CD4-positive, alpha-beta T cell treated with Interleukin-4 for 1 hour (primary cell): ENCODE data around the gene NGF.

Source experiments
- DNase-seq, 2 donors: peaks; one replicate each; pipeline ENCODE4 v3.0.0-alpha.2; 2020 to 2022

NGF gene

DNA sequence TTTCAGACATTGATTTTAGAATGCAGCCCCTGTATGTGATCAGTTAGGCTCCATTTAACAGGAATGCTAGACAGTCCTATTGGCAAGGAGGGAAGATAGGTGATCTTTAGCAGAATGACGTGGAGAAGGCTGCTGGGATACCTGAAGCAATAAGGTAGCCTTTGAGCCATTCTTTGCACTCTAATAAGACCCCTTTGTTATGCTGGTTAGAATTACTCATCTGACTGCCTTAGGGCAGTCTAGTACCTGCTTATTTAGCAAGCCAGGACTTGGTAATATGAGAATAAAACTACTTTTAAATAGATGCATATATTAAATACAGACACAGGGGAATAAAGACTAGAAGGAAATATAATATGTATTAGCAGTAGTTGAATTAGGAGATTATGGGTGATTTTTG is 29.1 kb downstream of the NGF start:
- no peak for DNase-seq

DNA sequence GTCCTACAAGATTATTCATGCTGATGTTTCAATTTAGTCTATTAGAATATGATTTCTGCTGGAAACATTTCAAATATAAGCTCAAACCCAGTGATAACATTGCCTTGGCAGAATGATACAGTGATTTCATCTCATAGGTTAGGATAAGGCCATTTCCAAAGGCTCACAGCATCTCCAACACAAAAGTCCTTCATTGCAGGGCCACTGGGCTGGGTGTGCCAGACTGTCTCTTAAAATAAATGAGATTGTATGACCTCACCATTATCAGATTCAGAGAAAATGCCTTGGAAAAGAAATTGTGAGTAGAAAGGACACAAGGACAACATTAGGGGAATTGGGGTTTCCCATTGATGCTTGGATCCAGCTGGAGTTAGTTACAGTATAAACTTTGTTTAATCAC is 30.4 kb downstream of the NGF start:
- DNase-seq: no peak

DNA sequence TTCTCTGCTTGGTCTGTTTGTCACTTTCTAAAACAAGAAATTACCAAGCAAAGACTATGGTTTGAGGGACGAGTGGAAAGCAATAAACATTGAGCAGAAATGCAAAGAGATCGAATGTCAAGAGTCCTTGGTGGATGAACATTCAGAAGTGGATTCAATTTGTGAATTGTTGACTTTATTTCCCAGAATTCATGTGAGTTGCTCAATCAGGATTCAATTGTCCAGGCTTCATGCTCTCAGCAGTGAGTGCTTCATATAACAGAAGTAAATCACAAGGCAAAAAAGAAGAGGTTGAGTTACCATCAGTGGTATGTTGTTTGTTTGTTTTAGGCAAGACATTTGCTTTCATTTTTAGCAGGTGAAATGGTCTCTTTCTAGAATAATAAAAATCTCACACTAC is 31.9 kb downstream of the NGF start:
- DNase-seq: no peak

DNA sequence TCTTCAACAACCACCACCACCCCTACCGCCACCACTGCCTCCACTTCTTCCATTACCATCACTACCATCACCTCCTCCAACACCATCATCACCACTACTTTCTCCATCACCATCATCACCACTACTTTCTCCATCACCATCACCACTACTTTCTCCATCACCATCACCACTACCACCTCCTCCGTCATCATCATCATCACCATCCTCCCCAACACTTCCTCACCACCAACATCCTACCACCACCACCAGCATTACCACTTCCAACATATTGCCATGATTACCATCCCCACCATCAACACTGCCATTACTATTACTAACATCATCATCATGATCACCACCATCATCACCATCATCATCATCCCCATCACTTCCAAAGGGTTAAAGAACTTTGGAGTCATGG is 34.7 kb downstream of the NGF start:
- DNase-seq: no peak

DNA sequence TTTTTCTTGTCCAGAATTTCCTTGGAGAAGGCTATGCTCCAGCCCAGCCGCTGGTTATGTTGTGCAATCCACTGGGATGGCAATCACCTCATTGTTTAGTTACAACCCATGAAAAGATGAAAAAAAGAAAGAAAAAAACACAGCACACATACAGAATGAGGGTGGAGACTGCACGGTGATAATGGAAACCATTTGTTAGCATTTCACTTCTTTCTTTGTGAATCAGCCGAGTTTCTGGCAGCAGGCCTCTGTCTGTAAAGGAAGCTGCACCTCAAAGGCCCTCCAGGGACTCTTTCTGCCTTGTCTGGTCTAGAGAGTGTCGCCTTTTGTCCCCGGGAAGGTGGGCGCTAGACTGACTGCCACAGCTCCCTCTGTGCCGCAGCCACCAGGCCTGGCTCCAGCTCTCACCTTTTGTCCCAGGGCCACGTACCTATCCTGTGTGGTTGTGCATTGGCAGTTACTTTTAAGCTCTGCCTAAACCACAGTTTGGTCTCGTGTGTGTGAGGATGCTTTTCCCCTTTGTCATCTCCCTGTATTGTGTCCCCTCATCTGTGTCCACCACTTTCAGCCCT is 35.6 kb downstream of the NGF start:
- DNase-seq: no peak

DNA sequence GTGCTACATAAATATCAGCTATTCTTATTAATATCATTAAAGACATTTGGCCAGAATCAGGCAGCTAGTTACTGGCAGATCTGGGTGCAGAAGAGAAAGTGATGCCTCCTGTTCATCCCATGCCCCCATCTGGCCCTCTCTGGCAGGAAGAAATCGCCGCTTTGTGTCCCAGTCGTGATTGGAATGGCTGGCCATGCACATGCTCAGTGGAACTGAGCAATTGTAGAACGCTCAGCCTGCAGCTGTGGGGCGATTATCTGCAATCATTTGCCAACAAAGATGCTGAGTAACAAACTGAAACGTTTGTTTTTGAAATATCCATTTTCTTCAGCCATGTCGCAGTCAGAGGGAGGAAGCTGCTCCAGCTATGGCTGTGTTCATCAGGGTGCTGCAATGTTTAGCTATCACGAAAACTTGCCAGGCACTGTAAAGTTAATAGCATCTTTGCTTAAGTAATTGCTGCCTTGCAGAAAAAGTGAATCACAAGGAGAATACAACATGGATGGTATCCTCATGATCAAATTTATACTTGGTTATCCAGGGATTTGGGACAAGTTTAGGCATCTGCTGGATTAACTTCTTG is 36.5 kb downstream of the NGF start:
- no peak for DNase-seq

DNA sequence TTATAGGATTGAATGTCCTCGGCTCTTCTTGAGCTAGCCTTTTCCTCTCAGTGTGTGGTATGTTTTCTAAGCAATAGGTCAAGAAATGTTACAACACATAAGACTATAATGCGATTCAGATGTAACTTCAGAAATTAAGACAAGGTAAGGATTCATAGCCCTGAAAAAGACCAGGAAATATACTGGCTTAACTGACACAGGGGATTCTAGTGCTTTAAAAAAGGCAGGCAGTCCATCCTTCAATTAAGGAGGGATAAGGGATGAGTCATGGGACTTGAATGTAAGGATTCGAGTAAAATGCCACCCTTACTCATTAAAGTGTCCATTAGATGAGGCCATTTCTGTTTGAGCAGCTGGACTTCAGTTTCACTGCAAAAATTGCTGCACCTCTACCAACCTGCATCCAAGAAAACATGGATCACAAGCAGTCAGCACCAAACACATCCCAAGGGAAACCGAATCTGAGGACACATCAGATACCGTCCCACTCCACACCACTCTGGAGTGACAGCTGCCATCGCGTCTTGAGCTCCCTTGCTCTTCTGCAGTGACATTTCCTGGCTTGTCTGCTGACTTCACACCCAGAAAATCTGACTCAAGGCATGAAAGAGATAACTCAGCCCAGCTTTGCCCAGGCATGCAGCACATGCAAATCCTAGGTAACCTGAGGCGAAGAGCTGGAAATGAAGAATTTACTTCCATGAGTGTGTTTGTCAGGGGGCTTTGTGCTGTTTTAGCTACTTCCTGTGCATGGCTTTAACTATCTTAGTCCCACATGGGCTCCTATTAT is 37.8 kb downstream of the NGF start:
- DNase-seq: no peak

DNA sequence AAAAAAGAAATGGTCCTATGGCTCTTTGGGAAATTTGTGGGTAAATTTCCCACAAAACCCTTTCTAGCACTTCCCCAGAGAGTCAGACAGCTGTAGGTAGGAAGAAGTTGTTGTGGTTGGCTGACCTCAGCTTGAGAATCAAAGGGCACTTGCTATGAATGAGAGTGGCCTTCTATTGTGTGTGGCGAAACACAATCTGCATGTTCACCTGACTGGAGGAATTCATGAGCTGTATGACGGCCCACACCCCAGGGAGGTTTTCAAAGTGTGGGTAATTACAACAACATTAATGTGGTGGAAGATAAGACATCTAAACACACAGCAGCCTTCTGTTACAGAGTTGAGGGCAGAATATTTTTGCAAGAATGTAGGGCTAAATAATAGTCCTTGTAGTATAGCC is 38.8 kb downstream of the NGF start:
- no peak for DNase-seq

DNA sequence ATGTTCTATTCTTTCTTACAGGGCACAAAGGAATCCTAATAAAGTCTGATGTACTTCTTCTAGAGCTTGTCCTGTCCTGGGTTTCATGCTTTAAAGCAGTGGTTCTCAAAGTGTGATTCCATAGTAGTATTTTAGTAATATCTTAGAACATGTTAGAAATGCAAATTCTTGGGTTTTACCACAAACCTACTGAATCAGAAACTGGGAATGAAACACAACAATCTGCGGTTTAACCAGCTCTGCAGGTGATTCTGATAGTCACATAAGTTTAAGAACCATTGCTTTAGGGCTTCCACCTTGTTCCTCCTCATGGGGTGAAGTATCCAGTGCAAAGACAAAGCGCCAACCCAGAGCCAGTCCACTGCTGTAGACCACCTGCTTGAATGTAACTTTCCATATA is 41.1 kb downstream of the NGF start:
- DNase-seq: no peak

DNA sequence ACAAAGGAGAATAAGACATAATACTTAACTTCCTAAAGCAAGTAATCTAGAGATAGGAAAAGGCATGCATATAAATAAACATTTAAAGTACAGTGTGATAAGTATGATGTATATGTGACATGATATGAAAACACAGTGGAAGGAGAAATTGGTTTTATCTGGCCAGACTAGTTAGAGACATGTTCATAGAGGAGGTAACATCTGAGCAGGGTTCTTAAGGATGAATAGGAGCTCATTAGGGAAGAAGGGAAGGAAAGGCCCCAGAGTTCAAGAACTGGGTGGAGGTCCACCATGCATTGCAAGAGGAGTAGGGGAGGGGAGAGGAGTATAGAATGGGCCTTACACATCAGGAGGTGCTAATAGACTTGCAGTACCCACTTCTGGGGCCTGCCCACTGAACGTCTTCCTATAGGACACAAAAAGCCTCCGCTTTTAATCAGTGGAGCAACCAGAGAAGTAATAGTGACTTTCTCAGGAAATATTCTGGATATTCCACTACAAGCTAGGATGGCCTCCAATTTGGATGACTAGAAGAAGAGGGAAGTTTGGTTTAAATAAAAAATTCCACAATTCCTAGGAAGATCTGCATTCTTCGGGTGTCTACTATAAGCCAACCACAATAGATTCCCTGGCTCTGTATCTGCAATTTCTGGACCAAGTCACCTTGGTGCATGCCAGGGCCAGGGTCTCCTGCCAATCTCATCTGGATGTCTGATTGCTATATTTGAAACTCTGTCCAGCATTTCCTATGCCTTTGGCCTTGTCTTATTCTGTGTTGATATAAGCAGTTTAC is 41.9 kb downstream of the NGF start:
- DNase-seq: no peak

DNA sequence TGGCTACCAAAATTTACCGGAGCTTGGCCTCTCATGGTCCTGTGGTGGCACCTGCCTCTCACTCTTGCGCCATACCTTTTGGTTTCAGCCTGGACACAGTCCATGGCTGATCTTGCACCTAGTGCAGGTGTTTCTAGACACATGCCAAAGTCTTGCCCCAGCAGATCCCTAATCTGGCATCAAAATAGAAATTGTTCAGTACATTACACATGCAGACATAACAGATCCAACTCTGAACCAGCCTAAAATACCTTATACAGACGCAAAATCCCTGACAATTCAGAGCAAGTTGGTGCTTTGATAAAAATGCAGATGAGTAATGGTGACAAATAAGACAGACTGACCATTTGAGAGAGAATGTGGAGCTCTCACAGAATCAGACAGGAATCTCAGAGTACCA is 44.1 kb downstream of the NGF start:
- no peak for DNase-seq

DNA sequence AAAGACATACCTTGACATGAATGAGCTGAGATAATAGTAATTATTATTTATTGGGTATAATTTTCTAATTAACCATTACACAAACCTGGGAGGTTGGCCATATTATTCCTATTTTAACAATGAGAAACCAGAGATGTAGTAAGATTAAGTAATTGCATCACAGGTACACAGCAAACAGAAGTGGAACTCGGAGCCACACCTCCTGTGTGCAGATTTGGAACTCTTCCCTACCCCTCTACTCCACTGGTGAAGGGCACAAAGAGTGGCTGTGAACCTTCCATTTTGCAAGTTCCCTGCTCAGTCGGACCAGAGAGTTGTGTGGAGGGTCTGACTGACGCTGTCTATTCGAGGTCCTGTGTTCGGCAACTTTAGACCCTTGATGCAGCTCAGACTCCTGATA is 45.0 kb downstream of the NGF start:
- DNase-seq: no peak

DNA sequence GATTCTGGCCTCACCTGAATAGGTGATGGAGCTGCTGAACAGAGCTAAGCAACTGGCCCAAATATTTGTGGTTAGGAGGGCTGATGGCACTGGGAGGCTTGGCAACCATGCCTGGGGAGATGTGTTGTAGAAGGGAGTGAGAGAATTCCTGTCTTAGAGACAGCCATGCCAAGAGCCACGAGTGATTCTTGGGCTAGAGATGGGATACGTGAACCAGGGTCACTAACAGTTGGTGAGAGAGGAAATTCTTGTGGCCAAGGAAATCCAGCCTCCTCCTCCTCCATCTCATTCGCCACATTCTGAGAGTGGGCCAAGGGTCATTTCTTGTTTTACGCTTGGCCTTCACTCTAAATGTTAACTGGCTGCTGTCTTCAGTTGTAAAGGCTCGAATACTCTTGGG is 46.3 kb downstream of the NGF start:
- no peak for DNase-seq

DNA sequence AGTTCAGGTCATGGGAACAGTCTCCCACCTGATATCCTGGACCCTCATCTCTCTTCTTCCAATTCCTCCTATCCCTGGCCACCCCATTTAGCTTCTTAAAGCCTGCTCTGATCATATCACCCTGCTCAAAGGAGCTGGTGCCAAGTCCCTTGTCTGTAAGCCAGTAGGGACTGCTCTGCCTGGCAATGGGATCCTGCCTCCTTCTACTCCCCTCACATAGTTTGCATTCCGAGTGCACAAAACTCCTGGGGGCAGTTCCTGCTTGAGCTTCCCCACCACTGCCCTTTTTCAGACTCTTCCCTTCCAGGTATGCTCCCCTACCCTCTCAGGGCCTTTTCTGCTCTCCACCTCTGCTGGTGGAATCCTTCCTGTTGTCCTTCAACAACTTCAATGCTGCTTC is 48.1 kb downstream of the NGF start:
- DNase-seq: no peak

DNA sequence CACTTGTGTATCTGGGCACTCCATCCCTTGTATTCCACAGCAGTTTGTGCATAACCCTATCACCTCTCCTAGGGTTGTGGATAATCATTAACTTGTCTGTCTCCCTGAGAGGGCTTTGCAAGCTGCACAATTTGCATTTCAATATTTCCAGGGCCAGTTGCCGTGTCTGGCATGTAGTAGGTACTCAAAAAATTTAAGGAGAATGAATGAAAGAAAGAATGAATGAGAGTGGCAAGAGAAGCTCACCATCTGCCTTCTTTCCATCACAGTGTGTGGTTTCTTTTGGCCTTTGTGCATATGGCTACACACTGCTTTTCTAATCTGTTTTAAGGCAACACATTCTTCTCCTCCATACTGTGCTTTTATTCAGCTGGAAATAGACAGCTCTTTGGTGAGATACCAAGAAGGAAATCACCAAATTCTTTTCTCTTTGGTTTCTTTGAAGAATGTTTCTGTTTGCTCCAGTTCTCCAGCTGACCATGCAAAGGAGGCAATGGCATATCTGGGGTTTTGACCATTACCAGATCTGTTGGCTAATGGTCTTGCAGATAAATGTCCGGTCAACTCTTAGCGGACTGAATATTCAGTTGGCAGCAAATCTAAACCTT is 49.4 kb downstream of the NGF start:
- no peak for DNase-seq

DNA sequence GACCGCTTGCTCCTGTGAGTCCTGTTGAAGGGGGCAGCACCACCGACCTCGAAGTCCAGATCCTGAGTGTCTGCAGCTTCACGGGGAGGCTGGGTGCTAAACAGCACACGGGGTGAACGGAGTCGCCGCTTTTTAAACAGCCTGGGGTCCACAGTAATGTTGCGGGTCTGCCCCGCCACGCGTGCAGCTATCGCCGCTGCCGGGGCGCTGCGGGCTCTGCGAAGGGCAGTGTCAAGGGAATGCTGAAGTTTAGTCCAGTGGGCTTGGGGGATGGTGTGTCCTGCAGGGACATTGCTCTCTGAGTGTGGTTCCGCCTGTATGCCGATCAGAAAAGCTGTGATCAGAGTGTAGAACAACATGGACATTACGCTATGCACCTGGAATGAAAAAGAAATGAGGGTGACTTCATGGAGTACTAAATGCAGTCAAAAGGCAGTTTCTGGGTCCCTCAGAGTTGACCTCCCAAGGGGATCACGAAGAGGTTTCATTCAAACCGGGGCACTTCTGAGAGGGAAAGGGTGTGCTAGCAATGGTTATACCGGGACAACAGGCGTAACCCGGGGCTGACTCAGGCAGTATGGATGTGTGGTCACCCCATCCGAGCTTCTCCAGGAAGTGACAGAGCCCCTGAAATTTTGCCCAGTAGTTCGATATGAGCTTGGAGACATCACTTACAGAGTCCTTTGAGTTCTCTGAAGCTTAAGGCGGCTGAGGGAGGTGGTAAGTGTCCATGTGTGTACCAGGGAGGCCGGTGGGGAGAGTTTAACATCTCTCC is 51.4 kb downstream of the NGF start:
- DNase-seq: no peak

DNA sequence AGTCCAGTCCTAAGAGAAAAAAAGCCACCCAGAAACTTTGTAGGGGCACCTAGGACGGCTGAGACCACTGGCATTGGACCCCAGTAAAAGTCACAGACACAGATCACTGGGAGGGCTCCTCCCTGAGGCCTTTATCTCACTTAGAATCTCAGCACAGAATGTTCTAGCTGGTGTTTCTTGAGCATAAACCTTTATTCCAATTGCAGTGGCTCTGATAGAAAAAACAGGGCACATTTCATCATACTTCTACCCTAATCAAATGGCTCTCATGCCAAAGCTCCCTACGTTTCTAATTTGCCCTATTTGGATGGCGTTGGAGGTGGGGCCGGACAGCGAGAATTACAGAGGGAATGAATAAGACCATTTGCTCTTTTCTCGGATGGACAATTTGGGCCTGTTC is 53.8 kb downstream of the NGF start:
- no peak for DNase-seq

DNA sequence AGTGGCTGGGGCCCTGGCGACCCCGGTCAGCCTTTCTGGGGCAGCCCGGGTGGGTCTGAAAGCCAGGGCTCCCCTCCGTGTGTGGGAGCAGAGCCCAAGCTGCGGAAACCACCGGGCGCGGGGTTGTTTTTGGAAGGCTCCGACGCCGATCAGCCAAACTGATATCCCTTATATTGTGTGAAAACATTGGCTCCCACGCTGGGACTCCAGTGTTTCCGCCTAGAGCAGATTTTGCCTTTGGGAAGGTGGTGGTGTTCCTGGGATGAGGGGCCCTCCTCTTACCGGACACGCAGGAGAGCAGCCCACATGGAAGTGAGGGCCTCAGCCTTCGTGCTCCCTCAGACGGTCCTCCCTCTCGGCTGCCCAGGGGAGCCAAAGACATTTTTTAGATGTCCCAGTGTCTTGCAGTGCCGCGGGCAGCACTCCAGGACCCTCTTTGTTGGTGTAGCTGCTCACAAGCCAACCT is 54.3 kb downstream of the NGF start:
- no peak for DNase-seq

DNA sequence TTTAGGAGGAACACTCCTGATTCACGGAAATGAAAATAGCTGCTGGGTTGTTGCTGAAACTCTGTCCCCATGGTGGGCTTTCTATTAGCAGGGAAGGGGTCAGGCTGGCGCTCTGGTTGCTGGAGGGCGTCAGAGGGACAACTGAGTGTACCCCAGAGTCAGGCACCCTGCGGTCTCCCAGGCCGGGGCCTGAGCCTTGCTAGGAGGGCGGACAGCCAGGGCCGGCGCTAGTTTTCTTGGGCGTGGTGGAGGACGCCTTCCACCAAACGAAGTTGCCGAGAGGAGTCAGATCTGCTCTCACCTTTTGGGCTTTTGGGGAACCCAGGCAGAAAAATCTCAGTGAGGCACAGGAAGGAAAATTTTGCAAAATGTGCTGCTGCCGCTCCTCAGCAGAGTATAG is 54.8 kb downstream of the NGF start:
- DNase-seq: no peak

DNA sequence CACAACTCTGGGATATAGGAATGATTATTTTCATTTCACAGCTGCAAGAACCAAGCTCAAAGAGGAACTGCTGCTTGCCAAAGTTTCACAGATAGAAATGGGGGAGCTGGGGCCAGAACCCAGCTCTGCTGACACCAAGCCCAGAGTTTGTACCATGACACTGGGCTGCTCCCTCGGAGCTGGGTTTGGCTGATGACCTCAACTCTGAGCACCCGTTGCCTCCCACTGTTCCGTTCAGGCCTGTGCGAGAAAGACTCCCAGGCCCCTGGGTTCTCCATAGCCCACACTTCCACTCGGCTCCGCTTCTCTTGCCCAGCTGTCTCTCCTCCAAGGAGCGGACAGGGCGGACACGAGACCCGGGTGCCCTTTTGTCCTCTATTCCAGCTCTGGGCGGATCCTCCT is 55.2 kb downstream of the NGF start:
- no peak for DNase-seq

DNA sequence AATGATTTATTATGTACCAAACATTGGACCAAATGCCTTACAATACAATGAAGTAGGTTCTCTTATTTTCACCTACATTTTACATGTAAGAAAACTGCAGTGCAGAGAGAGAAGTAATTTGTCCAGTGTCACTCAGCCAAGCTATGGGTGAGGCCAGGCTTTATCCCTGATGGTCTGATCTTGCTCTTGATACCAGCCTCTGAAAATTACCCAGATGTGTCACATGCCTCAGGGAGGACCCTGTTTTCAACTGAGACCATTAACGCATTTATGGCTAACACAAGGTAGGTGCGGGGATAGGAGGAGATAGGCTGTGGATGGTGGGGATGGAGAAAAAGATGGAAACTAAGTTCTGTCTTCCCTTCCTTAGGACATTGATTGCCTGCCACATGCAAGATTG is 56.9 kb downstream of the NGF start:
- DNase-seq: no peak

DNA sequence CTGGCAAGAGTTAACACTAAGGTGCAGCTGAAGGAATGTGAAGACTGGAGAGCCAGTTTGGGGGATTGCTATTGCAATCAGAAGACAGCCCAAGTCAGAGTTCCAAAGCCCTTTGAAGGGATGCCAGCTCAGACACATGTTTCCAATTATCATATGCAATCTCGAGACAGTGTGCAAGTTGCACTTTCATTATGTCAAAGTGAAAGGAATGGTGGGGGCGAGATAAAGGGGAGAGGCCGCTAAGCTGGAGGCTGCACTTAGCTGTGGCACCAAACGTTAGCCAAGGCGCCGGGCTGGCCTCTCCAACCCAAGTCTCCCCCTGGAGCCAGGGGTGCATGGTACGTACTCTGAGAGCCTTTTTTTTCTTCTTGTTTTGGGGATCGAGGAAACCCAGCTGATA is 58.0 kb downstream of the NGF start:
- DNase-seq: no peak

DNA sequence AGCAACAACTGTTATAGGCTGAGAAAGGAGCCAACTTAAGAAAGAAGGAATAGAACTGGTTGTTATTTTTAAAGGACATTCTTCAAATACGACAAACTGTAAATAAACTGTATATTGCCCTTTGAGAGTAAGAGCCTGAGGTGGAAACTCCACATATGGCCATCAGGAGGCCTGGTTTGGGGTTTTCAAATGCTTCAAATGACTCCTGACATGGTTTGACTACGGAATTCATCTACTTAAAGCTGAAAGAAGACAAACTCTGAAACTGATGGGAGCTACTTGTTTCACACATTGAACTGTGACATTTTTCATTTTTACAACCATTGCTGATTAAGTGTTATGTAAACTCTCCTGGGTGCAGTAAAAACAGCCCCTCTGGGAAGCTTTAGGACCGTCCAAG is 59.8 kb downstream of the NGF start:
- no peak for DNase-seq
